NCI-H2081 treated with DMSO at 0.1 percent for 48 hours (cell line): ENCODE data around the gene POLR3G.

Experiments
- DNase-seq: peaks from one replicate; lab custom pipeline; 2025; lab: John Stamatoyannopoulos, UW

The POLR3G gene

GRCh38 chr5:90551376-90551775 lies 76.7 kb downstream of the POLR3G start:
- no peak for DNase-seq

- no peak for DNase-seq
Measured at GRCh38 chr5:90553711-90554110, 79.0 kb downstream of the POLR3G start.

DNA sequence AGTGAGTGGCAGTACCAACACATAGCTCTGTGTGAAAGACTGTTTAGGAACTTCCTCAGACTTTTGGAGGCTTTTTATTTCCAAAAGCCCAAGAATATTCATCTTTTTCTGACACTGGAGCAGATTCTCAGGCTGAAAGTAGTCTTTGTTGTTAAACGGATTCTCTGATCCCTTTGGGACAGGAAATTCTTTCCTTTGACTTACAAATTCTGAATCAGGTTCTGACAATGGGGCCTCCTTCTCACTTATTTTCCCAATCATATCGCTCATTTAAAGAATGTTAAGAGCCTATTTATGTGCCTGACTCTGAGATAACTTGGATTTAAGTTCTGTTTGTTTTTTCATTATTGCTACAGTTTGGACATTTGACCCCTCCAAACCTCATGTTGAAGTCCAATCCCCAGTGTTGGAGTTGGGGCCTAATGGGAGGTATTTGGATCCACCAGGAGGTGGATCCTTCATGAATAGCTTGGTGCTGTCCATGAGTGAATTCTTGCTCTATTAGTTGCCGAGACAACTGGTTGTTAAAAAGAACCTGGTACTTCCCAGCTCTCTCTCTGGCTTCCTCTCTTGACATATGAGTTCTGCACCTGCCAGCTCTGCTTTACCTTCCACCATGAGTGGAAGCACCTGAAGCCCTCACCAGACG lies 79.8 kb downstream of the POLR3G start:
- DNase-seq: no peak

GRCh38 chr5:90555666-90556065 lies 81.0 kb downstream of the POLR3G start:
- DNase-seq: no peak

DNA sequence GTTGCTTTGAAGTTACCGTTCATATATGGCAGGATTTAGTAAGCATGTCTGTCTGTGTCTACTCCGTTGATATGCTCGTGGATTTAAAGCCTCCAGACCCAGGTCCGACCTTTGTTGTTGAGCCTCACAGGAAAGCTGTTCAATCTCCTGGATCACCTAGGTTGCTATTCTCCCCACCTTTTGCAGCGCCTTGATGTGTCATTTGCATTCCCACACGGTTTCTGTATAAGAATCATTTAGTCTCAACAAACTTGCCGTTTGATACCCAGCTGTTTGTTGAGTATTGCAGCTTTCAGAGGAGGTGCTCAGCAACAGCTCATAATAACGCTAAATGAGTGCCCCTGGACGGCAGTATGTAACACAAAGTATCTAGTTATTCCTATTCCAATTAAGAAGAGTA lies 82.7 kb downstream of the POLR3G start:
- DNase-seq: no peak

DNA sequence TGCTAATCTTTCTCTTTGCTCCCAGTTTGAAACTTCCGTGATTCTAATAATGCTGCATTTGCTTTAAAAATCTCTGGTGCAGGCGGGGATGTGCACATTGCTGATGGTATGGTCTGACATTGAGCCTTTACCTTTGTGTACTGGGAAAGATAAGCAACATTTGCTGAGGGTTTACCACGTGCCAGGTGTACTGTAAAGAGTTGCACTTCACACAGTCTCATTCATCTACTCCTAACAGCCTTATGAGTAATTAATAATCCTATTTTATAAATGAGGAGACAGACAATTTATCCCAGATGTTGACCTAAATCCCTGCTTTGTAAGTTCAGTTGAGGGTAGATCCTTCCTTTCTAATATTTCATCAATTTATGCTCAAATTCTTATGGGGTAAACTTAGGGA lies 83.2 kb downstream of the POLR3G start:
- DNase-seq: no peak

- peak; percentile 63 for DNase-seq
Measured at GRCh38 chr5:90558344-90559192, 83.9 kb downstream of the POLR3G start, which contains the start of gene ADGRV1. ADGRV1 (plus strand) TSS chr5:90558797; CDS start chr5:90558896, 99 bp downstream.

DNA sequence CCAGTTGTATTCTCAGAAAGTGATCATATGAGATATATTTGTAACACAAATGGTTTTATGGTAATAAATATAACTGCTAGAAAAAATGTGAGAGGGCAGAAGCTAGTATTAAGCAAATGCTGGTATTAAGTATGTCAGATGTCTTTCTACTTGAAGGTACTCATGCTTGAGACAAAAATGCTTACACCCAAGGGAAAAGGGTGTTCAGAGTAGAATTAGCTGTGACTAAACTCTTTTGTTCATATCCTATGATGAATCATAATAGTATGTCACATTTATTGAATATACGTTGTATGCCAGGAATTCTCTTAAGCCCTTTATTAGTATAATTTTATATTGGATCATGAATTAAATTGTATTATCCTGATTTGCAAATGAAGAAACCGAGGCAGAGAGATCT lies 86.1 kb downstream of the POLR3G start:
- DNase-seq: no peak

GRCh38 chr5:90561766-90562165 lies 87.1 kb downstream of the POLR3G start:
- DNase-seq: no peak

GRCh38 chr5:90562341-90562740 lies 87.7 kb downstream of the POLR3G start:
- DNase-seq: no peak

DNA sequence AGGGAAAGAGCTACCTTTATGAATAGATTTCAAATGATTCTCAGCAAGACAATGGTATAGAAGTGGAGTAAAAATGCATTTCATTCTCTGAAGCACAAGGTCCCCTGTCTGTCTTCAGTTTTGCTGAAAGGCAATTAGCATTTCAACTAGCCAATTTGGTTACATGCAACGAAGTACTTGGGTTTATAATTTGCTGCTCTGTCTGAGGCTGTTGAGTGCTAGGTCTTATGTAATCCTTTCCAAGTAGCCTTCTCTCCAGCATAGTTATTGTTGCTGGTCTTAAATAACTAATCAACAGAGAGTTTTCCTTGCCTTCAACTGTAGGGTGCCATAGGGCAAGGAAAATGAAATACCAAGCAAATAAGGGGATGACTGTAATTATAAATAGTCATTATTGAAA lies 88.4 kb downstream of the POLR3G start:
- DNase-seq: no peak
